Activated CD4-positive, CD25-positive, alpha-beta regulatory T cell treated with anti-CD3 and anti-CD28 coated beads, Interleukin-2, amount 50 U/mL, for 72 hours (primary cell): ENCODE measurements around the gene PTPN1.

Experiments used
- DNase-seq: peaks from one replicate; pipeline ENCODE4 v3.0.0; 2021

Gene PTPN1

GRCh38 chr20:50514750-50515149, 4.6 kb downstream of the PTPN1 start:
- DNase-seq: no peak

DNA sequence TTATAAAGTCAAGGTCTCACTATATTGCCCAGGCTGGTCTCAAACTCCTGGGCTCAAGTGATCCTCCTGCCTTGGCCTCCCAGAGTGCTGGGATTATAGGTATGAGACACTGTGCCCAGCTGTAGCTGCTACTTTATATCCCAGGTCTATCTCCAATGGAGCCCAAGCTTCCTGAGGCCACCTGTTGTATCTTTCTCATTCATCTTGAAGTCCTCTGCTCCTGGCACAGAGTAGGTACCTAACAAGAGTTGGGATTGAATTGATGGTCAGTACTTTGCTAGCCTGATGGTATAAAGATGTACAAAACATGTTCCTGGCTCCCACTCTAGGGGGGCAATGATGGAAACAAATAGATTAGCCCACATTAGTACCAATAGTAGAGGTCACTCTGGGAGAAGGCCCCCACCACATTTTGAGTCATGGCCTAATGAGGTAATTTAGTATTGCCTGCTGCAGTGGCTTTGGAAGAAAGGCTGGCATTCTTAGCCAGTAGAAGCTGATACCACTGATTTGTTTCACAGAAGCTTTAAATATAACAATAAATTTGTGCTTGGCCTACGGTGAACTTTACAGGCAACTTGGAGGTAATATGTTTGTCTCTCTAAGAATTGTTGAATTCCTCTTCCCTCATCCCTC, 5.4 kb downstream of the PTPN1 start:
- no peak for DNase-seq

DNA sequence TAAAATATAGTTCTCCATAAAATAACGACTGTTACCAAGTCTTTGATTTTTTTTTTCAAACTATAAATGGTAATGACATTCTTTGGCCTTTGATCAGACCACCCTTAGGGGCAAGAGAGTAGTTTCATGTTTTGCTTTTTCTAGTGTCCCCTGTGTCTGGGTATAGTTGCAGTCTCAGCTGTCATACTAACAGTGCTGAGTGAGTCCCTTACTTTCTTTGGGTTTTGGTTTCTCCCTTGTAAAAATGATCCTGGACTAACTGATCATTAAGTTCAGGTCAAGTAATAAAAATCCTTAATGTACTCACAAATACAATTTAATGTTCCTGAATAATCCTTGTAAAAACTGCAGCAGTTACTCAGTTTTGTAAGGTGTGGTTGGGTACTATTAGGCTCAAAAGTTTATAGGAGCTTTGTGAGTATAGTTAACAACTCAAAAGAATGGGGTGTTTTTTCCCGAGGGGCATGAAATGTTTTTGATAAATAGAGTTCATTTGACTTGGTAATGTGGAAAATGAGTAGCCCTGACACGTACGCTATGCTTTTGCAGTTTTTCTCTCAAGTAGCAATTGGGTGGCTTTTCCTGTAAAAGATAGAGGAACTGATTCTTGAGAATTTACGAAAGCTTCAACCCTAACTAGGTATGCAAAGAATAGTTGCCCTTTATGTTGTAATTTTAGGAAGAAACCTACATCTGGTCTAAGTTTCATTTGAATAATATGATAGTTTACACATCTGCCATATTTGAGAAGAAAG, 6.2 kb downstream of the PTPN1 start:
- no peak for DNase-seq

GRCh38 chr20:50516935-50517816, 7.0 kb downstream of the PTPN1 start:
- no peak for DNase-seq

DNA sequence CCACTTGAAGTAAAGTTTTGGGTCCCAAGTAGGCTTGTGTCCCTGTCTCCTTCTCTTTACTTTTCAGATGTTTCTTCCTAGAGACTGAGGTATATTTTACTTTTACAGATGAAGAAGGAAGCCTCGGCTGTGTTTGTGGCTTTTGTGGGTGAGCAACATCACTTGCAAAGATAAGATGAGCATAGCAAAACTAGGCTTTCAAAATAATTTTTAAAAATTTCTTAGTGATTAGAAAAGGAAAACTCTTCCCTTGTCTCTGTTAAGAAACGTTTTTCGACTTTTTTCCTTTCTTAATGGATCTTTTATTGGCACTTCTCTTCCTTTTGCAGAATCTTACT, 7.6 kb downstream of the PTPN1 start:
- DNase-seq: no peak

- DNase-seq: no peak
Measured at GRCh38 chr20:50518270-50518721, 8.1 kb downstream of the PTPN1 start.

DNA sequence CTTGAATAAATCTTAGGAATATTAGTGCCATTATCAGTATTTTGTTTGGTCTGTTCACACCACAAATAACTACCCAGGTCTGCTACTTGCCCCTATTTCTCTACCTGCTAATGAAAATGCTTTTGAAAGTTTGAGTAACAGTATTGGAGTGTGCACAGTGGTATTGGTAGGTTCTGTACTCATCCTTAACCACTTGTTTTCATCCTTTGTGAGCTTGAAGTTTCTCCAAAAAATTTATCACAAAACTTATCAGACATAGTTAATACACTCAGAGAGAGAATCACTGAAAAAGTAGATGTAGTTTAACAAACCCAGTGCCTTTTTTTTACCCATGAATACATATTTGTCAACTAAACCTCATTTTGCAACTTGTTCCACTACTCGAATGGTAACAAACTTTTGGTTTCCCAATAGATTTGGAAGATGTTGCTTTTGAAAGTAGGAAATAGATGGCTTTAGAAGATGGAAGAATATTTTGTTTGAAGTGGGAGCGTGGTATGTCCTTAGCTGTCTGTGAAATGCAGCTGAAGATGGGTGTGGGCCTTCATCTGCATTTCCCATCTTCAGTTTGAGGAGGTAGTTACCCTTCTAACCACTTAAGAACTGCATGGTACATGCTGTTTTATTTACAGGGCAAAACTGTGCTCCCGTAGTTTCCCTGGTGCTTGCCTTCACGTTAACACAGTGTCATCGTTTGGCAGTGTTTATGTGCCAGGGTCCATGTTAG, 9.0 kb downstream of the PTPN1 start:
- no peak for DNase-seq

DNA sequence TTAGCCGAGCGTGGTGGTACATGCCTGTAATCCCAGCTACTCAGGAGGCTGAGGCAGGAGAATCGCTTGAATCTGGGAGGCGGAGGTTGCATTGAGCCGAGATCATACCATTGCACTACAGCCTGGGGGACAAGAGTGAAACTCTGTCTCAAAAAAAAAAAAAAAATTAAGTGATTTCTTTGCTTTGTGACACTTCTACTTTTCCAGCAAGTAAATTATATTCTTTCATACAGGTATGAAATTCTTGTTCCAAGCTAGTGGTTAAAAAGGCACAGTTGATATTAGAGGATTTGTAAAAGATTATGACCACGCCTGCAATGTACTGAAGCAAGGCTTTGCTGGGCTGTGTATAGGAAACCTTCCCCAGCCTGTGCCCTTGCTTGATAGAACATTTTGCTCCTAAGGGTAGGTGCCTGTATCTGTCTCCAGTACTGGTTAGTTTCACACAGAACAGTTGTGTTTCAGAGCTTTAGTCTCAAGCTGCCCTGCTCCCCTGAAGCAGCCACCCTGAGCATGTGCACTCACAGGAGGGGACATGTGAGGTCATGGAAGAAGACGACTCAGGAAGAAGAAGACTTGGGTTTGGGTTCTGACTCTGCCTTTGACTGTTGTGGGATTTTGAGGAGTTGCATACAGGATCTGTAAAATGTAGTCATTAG, 10.2 kb downstream of the PTPN1 start:
- no peak for DNase-seq

GRCh38 chr20:50521221-50522052, 11.3 kb downstream of the PTPN1 start:
- DNase-seq: no peak

GRCh38 chr20:50522053-50522674, 12.0 kb downstream of the PTPN1 start:
- DNase-seq: no peak

GRCh38 chr20:50523552-50524167, 13.5 kb downstream of the PTPN1 start:
- no peak for DNase-seq

DNA sequence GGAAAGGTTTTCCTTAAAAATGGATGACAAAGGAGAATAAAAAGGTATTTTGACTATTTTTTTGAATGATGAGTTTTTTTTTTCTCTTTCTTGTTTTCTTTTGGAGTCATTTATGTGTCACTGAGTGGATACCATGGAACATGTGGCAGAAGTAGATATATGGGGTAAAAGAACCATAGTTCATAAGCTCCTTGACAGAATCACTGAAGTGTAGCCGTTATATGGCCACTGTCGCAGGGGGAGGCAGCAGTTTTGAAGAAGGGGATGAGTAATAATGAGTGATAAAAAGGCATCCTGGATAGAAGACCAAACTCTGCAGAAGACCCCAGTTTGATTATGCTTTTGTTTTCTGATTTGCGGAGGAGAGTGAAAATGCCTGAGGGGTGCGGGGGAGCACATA, 15.5 kb downstream of the PTPN1 start:
- no peak for DNase-seq

GRCh38 chr20:50526403-50526989, 16.3 kb downstream of the PTPN1 start:
- DNase-seq: no peak

DNA sequence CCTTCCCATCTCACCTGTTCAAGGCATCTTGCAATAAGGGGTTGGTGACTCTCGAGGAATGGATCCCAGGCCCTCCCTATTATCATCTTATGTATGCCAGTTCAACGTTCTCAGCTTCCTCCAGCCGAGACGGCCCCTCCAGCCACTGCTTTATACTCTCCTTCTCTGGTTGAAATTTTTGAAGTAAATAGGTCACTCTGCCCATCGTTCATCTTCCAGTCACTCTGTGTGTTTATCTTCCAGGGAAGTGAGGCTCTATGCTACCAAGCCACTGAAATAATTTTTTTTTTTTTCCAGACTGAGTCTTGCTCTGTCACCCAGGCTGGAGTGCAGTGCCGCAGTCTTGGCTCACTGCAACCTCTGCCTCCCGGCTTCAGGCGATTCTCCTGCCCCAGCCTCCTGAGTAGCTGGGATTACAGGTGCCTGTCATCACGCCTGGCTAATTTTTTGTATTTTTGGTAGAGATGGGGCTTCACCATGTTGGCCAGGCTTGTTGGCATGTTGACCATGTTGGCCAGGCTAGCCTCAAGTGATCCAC, 17.0 kb downstream of the PTPN1 start:
- no peak for DNase-seq

- DNase-seq: no peak
Measured at GRCh38 chr20:50528129-50528528, 17.9 kb downstream of the PTPN1 start.

- DNase-seq: no peak
Measured at GRCh38 chr20:50528804-50529351, 18.7 kb downstream of the PTPN1 start.

DNA sequence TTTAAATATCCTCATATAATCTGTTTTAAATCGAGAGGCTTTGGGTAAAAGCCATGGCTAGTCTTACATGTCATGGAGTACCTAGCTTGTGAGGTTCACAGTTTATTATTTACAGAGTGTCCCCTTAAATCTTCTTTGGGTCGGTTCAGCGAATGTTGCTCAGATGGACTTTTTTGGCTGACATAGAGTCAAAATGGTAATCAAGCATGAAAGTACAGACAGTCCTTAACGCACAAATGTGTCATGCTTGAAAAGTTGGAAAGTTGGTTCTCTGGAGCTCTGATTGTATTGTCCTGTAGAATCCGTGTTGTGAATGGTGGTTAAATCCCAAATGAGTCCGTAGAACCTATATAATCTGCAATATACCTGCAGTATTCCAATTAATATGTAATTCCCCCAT, 22.0 kb downstream of the PTPN1 start:
- no peak for DNase-seq

DNA sequence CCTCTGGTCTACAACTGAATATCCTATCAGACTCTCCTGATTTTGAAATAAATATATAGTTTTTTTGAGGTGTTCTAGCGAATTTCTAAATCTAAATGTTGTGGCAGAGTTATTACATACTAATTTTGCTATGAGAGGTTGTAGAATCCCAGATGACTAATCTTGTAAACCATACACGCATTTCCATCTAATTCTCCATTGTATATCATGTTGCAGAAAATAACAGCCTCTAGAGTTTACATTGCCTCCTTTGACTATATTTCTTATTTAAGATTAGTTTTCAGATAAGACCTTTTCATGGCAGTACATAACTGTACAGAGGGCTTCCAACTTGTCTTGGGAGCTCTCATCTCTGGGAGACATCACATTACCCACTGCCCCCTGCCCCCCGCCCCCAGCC, 22.9 kb downstream of the PTPN1 start:
- DNase-seq: no peak

DNA sequence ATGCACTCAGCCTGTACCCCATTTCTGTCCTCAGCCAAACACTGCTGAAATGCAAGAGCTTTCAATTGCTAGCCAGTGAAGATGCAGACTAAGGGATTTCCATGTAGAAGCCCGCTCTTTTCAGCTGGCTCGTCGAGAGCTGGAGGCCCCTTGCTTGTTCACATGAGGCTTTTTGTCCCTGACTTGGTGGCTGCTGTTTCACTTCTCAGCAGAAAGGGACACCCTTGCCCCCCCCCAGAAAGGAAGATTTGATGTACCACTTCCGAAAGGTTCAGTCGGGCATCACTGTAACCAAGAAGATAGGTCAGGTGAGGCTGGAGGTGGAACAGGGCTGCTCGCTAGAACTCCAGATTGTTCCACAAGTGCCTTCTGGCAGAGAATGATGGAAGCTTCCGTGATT, 23.3 kb downstream of the PTPN1 start:
- no peak for DNase-seq

GRCh38 chr20:50534567-50534966, 24.4 kb downstream of the PTPN1 start:
- no peak for DNase-seq
